ENCODE data around the gene SREBF1. TPM values are rescaled to one million over a fixed set of nuclear protein-coding genes. Genes with fewer than 3 reads are reported as not detected.

Gene SREBF1
- total RNA-seq, 2 experiments from 2014 or later: 177 to 186 TPM

- Mint-ChIP-seq H3K36me3 (ENCODE audit: low read depth) (peaks cover 65% of the 10 kb centered on the region), H3K4me3 (no peak overlapping the region), H3K9me3 (no peaks in the 10 kb centered on the region), H3K4me1 (peaks cover 42% of the 10 kb centered on the region), H3K27ac (no peak overlapping the region), H3K27me3 (no peaks in the 10 kb centered on the region)
- no peak for DNase-seq
- CTCF ChIA-PET: no interaction called here
- POLR2A ChIA-PET: interaction anchor here (1.6 to 13.9 kb wide), 4 partner anchors 10 to 38 kb away, joined by 4 to 322 read pairs (median 8); partner anchors contain the start of gene SREBF1
These were observed 19.8 kb downstream of the SREBF1 start for GRCh38 chr17:17816831-17817551.

- no peak overlapping the region for H3K4me3 Mint-ChIP-seq
- H3K27ac Mint-ChIP-seq: no peak overlapping the region
- DNase-seq: no peak
- ChIA-PET CTCF (interaction anchor here (6.4 kb wide), 1 partner anchor 42 kb away, joined by 89 read pairs; no protein-coding TSS in a partner anchor), POLR2A (interaction anchor here (1.6 to 13.9 kb wide), 3 partner anchors 19 to 39 kb away, joined by 4 to 322 read pairs (median 12); partner anchors contain the start of gene SREBF1)
- H3K4me1 Mint-ChIP-seq: peaks cover 39% of the 10 kb centered on the region
- no peaks in the 10 kb centered on the region for H3K9me3 Mint-ChIP-seq
- peaks cover 66% of the 10 kb centered on the region for H3K36me3 Mint-ChIP-seq (ENCODE audit: low read depth)
- no peaks in the 10 kb centered on the region for H3K27me3 Mint-ChIP-seq
These were observed 20.5 kb downstream of the SREBF1 start for GRCh38 chr17:17816240-17816814.

- peak overlapping the region; percentile 61 for H3K27ac Mint-ChIP-seq
- CTCF ChIA-PET: interaction anchor here (6.4 kb wide), 1 partner anchor 43 kb away, joined by 89 read pairs; no protein-coding TSS in a partner anchor
These were observed 21.2 kb downstream of the SREBF1 start for GRCh38 chr17:17815436-17816200.

GRCh38 chr17:17815062-17815406 lies 21.8 kb downstream of the SREBF1 start:
- Mint-ChIP-seq H3K4me3 (no peak overlapping the region), H3K36me3 (ENCODE audit: low read depth) (peaks cover 66% of the 10 kb centered on the region), H3K4me1 (peaks cover 28% of the 10 kb centered on the region), H3K27me3 (no peaks in the 10 kb centered on the region), H3K27ac (no peak overlapping the region), H3K9me3 (no peaks in the 10 kb centered on the region)
- ChIA-PET CTCF (interaction anchor here (6.4 kb wide), 1 partner anchor 44 kb away, joined by 89 read pairs; no protein-coding TSS in a partner anchor), POLR2A (interaction anchor here (0.7 to 2.7 kb wide), 6 partner anchors 8 to 40 kb away, joined by 4 to 13 read pairs (median 8); partner anchors contain the start of gene SREBF1)
- DNase-seq: no peak

More at GRCh38 chr17:17815436-17816200, 21.2 kb downstream of the SREBF1 start:
- no peaks in the 10 kb centered on the region for H3K9me3 Mint-ChIP-seq
- H3K27me3 Mint-ChIP-seq: no peaks in the 10 kb centered on the region
- POLR2A ChIA-PET: interaction anchor here (0.7 to 13.9 kb wide), 5 partner anchors 20 to 39 kb away, joined by 4 to 322 read pairs (median 10); partner anchors contain the start of gene SREBF1
- DNase-seq: no peak
- no peak overlapping the region for H3K4me3 Mint-ChIP-seq
- H3K4me1 Mint-ChIP-seq: peaks cover 33% of the 10 kb centered on the region
- H3K36me3 Mint-ChIP-seq (ENCODE audit: low read depth): peaks cover 67% of the 10 kb centered on the region

- H3K4me3 Mint-ChIP-seq: no peak overlapping the region
- no peak overlapping the region for H3K27ac Mint-ChIP-seq
- peaks cover 22% of the 10 kb centered on the region for H3K4me1 Mint-ChIP-seq
- ChIA-PET CTCF (interaction anchor here (0.6 to 6.4 kb wide), 3 partner anchors 7 to 101 kb away, joined by 3 to 89 read pairs (median 24); no protein-coding TSS in a partner anchor), POLR2A (interaction anchor here (1.9 to 2.7 kb wide), 4 partner anchors 8 to 39 kb away, joined by 5 to 13 read pairs (median 11); partner anchors contain the start of gene SREBF1)
- H3K9me3 Mint-ChIP-seq: no peaks in the 10 kb centered on the region
- peaks cover 60% of the 10 kb centered on the region for H3K36me3 Mint-ChIP-seq (ENCODE audit: low read depth)
- DNase-seq: no peak
- no peaks in the 10 kb centered on the region for H3K27me3 Mint-ChIP-seq
These were observed 22.4 kb downstream of the SREBF1 start for GRCh38 chr17:17814162-17815061.

- H3K36me3 Mint-ChIP-seq (ENCODE audit: low read depth): peaks cover 54% of the 10 kb centered on the region
- POLR2A ChIA-PET: interaction anchor here (1.9 to 2.7 kb wide), 3 partner anchors 9 to 40 kb away, joined by 5 to 13 read pairs (median 10); partner anchors contain the start of gene SREBF1
These were observed 23.1 kb downstream of the SREBF1 start for GRCh38 chr17:17813725-17814095.

GRCh38 chr17:17813055-17813724 lies 23.6 kb downstream of the SREBF1 start:
- H3K9me3 Mint-ChIP-seq: no peaks in the 10 kb centered on the region
- peaks cover 21% of the 10 kb centered on the region for H3K4me1 Mint-ChIP-seq
- peaks cover 51% of the 10 kb centered on the region for H3K36me3 Mint-ChIP-seq (ENCODE audit: low read depth)
- no peak overlapping the region for H3K4me3 Mint-ChIP-seq
- DNase-seq: no peak
- H3K27ac Mint-ChIP-seq: no peak overlapping the region
- CTCF ChIA-PET: interaction anchor here (0.6 to 6.4 kb wide), 9 partner anchors 8 to 1438 kb away, joined by 3 to 89 read pairs (median 4); no protein-coding TSS in a partner anchor
- H3K27me3 Mint-ChIP-seq: no peaks in the 10 kb centered on the region
- POLR2A ChIA-PET: interaction anchor here (0.7 to 2.7 kb wide), 5 partner anchors 10 to 41 kb away, joined by 3 to 13 read pairs (median 6); partner anchors contain the start of gene SREBF1

More at GRCh38 chr17:17813725-17814095, 23.1 kb downstream of the SREBF1 start:
- no peaks in the 10 kb centered on the region for H3K27me3 Mint-ChIP-seq
- H3K4me1 Mint-ChIP-seq: peaks cover 21% of the 10 kb centered on the region
- no peaks in the 10 kb centered on the region for H3K9me3 Mint-ChIP-seq
- H3K27ac Mint-ChIP-seq: no peak overlapping the region
- no peak overlapping the region for H3K4me3 Mint-ChIP-seq
- CTCF ChIA-PET: interaction anchor here (0.6 to 6.4 kb wide), 5 partner anchors 8 to 102 kb away, joined by 3 to 89 read pairs (median 6); no protein-coding TSS in a partner anchor
- DNase-seq: no peak

GRCh38 chr17:17812211-17813054 lies 24.4 kb downstream of the SREBF1 start:
- Mint-ChIP-seq H3K9me3 (no peaks in the 10 kb centered on the region), H3K27ac (no peak overlapping the region), H3K4me1 (peaks cover 21% of the 10 kb centered on the region), H3K36me3 (ENCODE audit: low read depth) (peaks cover 49% of the 10 kb centered on the region), H3K4me3 (no peak overlapping the region), H3K27me3 (no peaks in the 10 kb centered on the region)
- ChIA-PET CTCF (interaction anchor here (0.6 to 6.4 kb wide), 13 partner anchors 9 to 1437 kb away, joined by 3 to 89 read pairs (median 4); partner anchors contain the start of gene SREBF1), POLR2A (interaction anchor here (0.7 to 2.7 kb wide), 5 partner anchors 8 to 48 kb away, joined by 3 to 13 read pairs (median 5); partner anchors contain the start of gene SREBF1)
- DNase-seq: peak; percentile 59

- Mint-ChIP-seq H3K27me3 (no peaks in the 10 kb centered on the region), H3K27ac (peak overlapping the region; percentile 10), H3K36me3 (ENCODE audit: low read depth) (peaks cover 42% of the 10 kb centered on the region), H3K4me3 (no peak overlapping the region), H3K4me1 (peaks cover 21% of the 10 kb centered on the region), H3K9me3 (no peaks in the 10 kb centered on the region)
- CTCF ChIA-PET: interaction anchor here (0.7 to 6.4 kb wide), 9 partner anchors 10 to 147 kb away, joined by 3 to 89 read pairs (median 5); partner anchors contain the start of gene SREBF1
- no peak for DNase-seq
- POLR2A ChIA-PET: interaction anchor here (0.8 to 1.9 kb wide), 4 partner anchors 9 to 49 kb away, joined by 3 to 6 read pairs (median 4); partner anchors contain the start of gene SREBF1
These were observed 25.2 kb downstream of the SREBF1 start for GRCh38 chr17:17811381-17812210.

GRCh38 chr17:17810895-17811248 lies 25.9 kb downstream of the SREBF1 start:
- H3K27ac Mint-ChIP-seq: no peak overlapping the region
- POLR2A ChIA-PET: interaction anchor here (1.2 to 1.9 kb wide), 2 partner anchors 10 to 26 kb away, joined by 5 to 6 read pairs; partner anchors contain the start of gene SREBF1
- H3K36me3 Mint-ChIP-seq (ENCODE audit: low read depth): peaks cover 41% of the 10 kb centered on the region

More at GRCh38 chr17:17810895-17811248, 25.9 kb downstream of the SREBF1 start:
- Mint-ChIP-seq H3K4me1 (peaks cover 21% of the 10 kb centered on the region), H3K9me3 (no peaks in the 10 kb centered on the region), H3K27me3 (no peaks in the 10 kb centered on the region), H3K4me3 (no peak overlapping the region)
- CTCF ChIA-PET: interaction anchor here (0.8 to 6.4 kb wide), 6 partner anchors 10 to 147 kb away, joined by 4 to 89 read pairs (median 5); partner anchors contain the start of gene SREBF1
- DNase-seq: no peak
